Endometrium (tissue), 2 donors: Measurements from ENCODE around the gene SLC25A33.

ENCODE experiments used
- FAIRE-seq: peaks from 2 replicates; lab custom pipeline; 2012; peaks lifted over from hg19 to GRCh38; lab: Jason Lieb, UNC
- donor health status: control.
- donor health status: control.

The SLC25A33 gene

DNA sequence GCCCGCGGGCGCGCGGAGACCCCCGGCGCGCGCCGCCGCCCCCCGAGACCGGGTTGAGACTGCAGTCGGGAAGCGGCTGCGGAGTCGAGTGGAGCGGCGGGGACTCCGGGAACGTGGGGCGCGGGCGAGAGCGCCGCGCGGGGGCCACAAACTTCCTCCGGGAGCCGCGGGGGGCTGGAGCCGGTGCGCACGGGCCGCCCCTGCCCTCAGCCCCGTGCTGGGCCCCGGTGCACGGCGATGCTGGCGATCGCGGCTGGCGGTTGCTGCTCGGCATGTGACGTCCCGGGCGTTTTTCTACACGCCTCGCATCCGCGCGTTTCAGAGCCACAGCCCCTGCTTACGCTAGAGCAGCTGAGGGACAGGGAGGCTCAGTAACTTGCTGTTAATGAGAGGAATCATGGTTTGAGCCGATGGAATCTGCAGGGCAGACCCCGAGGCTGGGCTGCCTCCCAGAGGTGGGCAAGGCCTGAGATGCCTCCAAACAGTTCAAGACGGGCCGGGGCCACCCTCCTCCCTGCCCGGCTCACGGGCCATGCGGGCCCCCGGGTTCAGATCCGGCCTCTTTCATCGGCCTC is 50.0 kb downstream of the SLC25A33 start:
- no peak for FAIRE-seq

DNA sequence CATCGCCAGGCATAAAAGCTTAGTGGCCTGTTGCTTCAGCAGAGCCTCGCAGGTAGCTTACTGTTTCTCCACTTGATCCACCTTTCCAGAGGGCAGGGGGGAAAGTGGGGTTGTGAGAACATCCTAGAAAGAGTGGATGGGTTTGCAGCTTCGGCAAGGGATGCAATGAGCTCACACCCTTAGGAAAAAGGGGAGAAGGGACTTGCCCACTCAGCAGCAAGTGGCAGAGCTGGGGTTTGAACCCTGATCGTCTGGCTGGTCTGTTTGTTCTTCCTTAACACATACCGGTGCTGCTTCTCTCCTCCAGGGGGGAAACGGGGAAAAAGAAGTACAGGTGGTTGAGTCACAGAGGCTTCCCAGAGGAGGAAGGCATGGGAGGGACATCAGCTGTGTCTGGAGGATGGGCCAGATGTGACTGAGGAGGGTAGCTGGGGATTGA is 50.5 kb downstream of the SLC25A33 start:
- no peak for FAIRE-seq

DNA sequence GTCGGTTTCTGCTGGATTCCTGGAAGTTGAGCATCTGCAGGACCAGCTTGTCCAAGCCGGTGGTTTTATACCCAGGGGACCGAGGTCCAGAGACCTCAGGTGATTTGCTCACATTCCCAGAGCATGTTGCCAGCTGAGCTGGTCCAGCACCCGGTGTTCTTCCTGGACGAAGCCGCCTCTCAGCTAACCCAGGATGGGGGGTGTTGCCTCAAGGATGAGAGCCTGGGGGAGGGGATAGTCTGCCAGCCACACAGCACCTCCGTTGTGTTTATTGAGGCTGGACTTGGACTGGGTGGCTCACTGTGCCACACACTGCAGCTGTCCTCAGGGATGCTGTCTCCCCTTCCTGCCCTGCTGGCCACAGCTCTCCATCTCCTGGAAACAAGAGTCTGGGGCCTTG is 50.9 kb downstream of the SLC25A33 start:
- FAIRE-seq: no peak

DNA sequence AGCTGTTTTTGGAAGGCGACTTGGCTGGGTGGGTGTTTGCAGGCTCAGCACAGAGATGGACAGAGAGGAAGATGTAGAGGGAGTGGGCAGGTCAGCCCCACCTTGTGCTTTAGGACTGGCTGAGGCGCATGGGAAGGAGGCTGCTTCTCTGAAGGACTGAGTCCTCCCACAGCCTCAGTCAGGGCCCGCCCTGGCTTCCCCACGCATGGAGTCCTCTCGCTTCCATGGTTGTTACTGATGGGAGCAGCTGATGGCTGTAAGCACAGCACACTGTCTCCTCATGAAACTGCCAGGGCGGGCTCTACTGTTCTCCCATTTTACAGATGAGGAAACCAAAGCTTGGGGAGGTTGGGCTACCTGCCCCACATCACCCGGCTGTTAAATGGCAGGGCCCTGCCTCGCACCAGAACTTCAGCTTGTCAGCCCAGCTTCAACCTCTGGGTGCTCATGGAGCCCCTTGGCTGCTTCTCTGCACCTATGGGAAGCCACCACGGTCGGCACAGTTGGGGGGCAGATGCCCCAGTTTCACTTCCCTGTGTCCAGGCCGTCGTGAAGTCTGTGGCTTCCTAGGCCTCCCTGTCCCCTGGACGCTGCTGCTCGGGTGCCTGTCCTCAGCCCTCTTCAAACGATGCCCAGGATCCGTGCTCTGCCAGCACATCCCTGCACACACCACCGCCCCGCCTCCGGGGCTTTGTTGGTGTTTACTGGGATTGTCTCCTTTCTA is 51.8 kb downstream of the SLC25A33 start:
- FAIRE-seq: no peak

DNA sequence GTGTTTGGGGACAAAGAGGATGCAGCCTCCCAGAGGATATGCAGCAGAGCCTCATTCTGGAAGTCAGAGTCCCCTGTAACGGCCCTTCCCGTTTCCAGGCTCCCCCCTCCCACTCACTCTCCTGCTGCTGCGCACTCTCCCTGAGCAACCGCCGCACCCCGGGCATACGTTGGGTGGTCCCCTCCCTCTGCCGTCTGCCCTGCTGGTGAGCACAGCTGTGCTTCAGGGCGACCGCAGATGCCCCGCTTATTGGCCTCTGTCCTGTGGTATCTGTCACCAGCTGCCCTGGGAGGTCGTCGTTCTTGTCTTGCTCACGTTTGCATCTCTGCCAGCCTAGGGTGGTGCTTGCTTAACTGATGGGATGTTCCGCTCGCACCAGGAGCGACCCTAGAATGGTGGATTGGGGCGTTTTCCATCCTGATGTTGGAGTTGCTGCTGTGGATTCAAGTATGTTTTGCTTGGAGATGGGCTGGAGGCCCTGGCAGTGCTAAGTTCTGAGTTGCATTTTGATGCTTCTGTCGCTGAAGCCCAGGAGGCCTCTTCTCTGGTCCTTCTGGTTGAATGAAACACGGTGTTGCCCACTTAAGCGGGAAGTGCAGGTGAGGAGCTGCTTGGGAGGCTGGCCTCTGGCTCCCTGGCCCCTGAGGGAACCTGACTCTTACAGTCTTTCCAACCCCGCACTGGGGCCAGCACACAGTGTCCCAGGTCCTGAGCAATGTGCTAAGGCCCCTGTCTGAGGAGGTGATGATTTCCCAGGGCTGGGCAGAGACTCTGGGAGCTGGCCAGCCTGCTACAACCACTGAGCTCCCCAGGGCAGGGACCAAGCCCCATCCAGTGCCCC is 52.6 kb downstream of the SLC25A33 start:
- no peak for FAIRE-seq

DNA sequence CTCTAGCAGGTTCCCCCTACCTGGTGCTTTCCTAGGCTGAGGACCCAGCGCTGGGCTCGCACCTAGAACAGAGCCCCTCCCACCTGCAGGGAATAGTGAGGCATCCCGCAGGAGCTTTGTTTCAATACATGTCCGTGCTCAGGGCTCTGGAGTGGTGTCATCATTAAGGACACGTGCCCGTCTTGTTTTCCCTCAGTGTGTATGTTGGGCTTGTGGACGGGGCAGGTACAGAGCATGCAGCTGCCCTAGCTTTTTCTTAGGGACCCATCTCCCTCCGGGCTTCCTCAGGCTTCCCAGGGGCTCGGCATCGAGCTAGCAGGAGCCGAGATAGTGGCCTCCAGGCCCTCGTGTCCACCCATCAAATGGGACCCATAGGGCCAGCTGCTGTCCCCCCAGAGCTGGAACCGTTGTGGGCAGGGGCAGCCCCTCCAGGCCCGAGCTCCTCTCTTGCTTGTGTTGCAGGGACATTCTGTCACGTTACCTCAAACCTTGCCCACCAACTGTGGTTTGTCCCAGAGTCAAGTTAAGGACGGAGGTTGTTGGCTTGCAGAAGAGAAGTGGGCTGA is 53.3 kb downstream of the SLC25A33 start:
- FAIRE-seq: no peak

DNA sequence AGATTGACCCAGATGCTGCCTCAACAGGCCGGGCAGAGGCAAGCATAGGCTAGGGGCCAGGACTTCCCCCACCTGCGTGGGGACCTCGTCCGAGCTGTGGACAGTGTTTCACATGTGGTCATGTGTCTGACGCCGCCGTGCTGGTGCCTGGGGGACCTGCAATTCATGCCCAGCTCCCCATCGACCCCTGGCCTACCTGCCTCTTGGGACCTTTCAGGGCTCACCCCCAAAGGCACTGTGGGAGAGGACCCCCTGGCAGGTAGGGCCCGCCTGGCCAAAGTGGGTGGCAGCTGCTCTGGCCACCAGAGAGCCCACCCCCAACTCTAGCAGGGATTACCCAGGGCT is 53.9 kb downstream of the SLC25A33 start:
- no peak for FAIRE-seq

DNA sequence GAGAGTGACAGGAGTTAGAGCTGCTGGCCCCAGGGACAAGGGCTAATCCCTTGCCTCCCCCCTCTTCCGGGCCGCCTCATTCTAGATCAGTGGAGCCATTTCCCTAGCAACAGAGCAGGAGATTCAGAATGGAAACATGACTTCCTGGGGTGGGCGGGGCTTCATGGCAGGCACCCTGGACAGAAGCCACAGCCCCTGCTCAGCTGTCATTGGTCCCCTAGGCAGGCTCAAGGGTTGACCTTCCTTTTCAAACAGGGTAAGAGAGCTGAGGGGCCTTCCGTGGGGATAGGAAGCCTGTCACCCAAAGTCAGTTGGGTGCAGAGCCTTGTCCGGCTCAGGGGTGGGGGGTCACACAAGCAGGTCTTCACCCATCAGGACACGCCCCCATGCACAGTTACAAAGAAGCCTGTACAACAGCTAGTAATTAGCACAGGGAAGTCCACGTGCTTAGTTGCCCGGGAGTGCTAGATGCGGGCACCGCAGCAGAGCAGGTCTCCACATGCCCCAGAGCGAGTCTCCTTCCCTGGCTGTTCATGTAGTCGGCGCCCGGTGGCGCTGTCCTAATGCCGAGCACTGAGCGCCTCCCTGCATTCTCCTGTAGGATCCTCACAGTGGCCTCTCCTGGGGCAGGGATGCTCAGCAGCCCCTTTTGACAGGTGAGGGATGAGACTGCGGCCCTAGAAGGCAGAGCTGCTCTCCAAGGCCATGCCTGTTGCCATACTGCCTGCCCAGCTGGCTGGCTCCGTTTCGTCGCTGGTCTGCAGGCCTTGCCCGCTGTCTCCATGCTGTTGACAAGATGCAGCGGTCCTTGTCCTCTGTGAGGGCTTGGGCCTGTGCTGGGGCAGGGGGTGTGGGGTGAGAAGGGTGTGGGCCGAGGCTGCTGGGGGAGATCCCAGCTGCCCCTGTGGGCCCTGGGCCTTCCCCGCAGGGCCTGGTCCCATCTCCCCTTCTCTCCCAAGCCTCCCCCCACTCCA is 54.5 kb downstream of the SLC25A33 start:
- no peak for FAIRE-seq

DNA sequence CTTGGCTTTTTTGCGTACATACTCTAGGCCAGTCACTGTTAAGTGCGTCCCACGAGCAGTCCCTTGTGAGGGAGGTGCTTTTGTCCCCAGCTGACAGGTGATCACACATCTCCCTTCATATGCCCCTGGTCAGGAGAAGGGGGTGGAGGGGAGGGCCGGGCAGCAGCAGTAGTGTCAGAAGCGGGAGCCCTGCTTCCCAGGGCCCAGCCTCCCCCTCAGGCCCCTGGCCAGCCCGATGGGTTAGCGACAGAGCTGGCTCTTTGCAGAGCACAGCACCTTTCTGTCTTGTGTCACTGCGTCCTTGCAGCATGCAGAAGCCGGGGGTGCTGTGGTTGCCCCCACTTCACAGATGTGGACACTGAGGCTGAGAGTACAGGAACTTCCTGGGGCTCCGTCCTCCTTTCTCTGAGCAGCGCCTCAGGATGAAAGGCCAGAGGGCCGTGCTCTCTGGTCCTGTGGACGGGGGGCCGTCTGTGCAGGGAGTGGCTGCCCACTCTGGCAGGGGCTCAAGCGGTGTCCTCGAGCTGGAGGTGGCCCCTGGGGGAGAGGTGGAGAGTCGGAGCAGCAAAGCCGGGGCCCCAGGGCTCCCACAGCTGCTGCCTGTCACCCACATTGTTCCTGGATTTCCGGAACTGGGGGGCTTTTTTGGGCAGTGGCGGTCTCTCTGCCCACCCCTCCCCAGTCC is 55.3 kb downstream of the SLC25A33 start:
- FAIRE-seq: no peak

DNA sequence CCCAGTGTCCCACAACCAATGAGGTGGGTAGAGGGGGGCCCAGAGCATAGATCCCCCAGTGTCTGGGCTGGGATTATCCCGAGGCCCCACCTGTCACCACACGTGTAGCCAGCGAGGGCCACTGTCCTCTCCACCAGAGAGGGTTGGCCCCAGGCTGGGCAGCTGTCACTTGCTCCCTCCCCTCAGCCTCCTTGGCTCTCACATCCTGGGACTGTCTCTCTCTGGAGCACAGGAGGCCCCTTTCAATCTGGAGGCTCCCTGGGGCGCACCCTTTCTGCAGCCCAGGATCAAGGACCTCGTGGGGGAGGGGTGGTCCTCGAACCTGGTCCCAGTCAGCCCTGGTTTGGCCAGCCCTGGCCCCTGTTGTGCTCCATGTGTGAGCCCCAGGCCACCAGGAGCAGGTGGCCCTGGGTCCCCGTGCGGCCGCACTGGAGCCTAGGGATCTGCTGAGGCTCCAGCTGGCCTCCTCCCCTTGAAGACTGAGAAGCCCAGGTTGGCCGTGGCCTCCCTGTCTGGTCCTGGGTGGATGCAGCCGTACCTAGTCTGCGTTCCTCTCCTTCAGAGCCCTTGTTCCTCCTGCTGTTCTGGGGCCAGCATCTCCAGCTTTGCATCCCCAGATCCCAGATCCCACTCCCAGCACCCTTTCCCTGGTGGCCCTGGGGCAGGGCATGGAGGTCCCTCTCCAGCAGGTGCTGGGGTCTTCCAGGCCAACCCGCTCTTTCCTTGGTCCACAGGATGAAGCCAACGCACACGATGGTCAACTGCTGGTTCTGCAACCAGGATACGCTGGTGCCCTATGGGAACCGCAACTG is 56.1 kb downstream of the SLC25A33 start:
- no peak for FAIRE-seq

DNA sequence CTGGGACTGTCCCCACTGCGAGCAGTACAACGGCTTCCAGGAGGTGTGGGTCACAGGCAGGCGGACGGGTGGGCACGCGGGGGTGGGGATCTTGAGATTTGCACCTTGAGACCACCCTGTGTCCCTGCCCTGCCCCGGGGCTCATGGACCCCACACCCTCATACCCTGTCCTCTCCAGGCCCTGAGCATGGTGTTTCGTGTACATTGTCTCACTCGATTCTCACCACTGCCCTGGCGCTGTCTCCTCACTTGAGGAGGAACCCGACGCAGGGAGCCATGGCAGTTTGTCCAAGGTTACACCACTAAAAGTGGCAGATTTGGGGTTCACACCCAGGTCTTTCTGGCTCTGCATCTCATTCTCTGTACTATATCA is 56.7 kb downstream of the SLC25A33 start:
- FAIRE-seq: no peak

DNA sequence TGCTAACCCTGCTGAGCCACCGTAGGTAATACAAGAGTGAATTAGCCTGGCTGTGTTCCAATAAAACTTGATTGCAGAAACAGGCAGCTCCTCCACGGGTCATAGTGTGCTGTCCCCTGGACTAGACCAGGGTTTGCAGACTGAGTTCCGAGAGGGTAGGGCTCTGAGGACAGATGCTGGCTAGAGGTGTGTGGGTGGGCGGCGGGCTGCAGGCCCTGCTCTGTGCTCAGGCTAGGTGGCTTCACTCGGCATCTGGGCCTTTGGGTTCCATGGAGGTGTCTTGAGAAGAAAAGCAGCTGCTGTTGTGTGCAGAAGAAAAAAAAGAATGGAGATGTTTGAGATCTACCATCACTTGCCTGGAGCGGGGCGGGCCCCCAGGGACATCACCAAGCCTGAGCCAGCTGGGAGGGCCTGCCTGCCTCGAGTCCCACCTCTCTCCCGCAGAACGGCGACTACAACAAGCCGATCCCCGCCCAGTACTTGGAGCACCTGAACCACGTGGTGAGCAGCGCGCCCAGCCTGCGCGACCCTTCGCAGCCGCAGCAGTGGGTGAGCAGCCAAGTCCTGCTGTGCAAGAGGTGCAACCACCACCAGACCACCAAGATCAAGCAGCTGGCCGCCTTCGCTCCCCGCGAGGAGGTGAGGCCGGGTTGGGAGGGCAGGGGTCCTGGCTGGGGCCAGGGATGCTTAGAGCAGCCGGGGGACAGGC is 57.3 kb downstream of the SLC25A33 start:
- FAIRE-seq: no peak

DNA sequence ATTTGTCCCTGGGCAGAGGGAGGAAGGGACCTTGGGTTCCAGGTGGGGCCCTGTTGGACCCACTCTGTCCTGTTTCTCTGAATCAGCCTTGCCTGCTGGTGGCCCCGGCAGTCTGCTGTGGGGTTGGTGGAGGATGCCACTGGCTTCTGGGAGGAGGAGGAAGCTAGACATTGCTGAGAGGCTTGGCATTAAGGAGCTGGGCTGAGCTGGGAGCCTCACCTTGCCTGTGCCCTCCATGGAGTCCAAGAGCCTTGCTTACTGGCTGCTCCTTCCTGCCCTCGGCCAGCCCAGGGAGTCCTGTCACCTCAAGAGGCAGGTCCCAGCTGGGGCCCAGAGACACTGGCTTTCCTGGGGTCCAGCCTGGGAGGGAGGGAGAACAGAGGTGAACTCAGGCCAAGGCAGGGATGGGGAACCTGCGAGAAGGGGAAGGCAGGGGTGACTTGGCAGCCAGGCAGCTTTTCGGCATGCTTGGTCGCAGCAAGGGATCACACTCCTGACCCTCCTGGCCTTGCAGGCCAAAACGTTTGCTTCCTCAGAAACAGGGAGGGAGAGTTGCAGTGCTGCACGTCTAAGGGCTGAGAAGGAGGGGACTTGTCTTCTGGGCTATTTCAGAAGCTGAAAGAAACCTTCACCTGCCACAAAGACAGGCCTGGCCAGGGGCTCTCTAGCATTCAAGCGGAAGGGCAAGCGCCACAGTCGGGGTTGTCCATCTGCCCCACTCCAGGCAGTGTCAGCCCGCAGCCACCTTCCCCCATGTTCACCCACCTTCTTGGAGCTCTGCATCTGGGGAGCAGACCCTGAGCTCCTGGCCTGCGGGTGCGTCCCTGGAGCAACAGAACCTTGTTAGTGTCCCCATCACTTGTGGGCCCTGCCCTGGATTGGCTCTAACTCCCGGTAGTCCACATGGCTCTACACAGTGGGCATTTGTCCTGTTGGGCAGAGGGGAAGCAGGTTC is 58.4 kb downstream of the SLC25A33 start:
- no peak for FAIRE-seq

DNA sequence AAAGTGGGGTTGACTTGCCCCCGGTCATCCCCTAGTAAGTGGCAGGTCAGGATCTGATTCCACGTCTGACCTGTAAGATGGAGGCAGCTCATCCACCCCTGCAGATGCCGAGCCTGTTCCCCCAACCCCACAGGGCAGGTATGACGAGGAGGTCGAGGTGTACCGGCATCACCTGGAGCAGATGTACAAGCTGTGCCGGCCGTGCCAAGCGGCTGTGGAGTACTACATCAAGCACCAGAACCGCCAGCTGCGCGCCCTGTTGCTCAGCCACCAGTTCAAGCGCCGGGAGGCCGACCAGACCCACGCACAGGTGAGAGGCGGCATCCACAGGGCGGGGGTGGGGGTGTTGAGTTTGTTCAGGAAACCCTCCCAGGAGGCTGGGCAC is 59.0 kb downstream of the SLC25A33 start:
- no peak for FAIRE-seq

DNA sequence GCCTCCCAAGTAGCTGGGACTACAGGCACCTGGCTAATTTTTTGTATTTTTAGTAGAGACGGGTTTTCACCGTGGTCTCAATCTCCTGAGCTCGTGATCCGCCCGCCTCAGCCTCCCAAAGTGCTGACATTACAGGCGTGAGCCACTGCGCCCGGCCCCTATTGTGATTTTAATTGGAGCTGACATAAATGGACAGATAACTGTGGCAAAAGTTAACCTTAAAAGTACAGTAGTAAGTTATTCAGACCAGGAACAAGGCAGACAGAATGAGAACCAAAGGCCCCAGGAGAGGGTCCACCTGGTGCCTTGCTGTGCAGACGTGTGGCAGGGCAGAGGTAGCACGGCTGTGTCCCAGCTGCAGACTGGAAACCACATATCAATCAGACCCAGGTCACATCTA is 60.5 kb downstream of the SLC25A33 start:
- no peak for FAIRE-seq

DNA sequence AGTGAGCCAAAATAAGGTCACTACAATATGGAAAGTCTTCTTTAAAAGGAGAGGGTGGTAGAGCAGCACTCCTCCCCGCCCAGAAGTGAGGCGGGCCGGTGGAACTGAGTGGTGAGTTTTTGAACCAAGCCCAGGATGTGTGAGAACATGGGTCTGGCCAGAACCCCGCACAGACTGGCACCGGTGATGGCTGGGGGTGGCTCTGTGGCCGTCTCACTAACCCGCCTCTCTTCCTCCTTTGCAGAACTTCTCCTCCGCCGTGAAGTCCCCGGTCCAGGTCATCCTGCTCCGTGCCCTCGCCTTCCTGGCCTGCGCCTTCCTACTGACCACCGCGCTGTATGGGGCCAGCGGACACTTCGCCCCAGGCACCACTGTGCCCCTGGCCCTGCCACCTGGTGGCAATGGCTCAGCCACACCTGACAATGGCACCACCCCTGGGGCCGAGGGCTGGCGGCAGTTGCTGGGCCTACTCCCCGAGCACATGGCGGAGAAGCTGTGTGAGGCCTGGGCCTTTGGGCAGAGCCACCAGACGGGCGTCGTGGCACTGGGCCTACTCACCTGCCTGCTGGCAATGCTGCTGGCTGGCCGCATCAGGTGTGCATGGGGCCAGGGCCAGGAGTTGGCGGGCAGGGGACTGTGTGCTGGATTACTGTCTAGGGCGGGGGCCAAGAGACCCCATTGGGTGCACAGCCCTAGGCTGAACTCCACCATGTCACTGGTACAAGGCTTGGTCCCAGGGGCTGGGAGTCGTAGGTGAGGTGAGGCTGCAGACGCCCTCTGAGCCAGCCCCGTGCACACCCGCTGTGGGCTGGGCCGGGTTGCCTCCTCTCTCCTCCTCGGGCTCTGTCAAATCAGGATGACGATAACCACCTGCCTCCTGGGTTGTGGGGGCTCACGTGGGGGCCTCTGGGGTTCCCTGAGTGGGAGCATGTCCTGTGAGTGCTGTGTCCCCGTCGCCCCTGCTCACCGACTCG is 61.9 kb downstream of the SLC25A33 start:
- no peak for FAIRE-seq
